SK-N-MC (cell line): ENCODE data around the gene ZNF791.
A peak's percentile ranks its signal among the peaks of the same experiment; 100 is the strongest.
"Not testable (repeated sequence)": the region's sequence is repeated elsewhere in the genome, so short reads cannot be mapped to it uniquely, and the experiment has no call there.

Experiments
- DNase-seq: peaks from one replicate; pipeline ENCODE4 v3.0.0-alpha.2; 2011; ENCODE audit warnings: low read depth, low spot score
- H3K27ac ChIP-seq: fragments of 200-600 bp; sonication (generic); 2 replicates; pipeline ENCODE4 v1.5.1; 2016; ENCODE audit warnings: mixed run types
- H3K36me3 ChIP-seq: fragments of 200-600 bp; sonication (generic); 2 replicates; pipeline ENCODE4 v1.6.1; 2017; ENCODE audit warnings: antibody characterized with exemption, low read length, mixed read lengths; ENCODE audit not compliant: insufficient read depth
- H3K4me3 ChIP-seq: fragments of 200-600 bp; sonication (generic); 2 replicates; pipeline ENCODE4 v1.5.1; 2016
- H3K9ac ChIP-seq: fragments of 200-600 bp; sonication (generic); 2 replicates; pipeline ENCODE4 v1.8.0; 2017; ENCODE audit warnings: mixed run types, mixed read lengths; ENCODE audit not compliant: insufficient read length
- H3K9me3 ChIP-seq: fragments of 200-600 bp; sonication (generic); 2 replicates; pipeline ENCODE4 v1.6.1; 2017; ENCODE audit warnings: low read depth, mild to moderate bottlenecking, antibody characterized with exemption, low read length, moderate library complexity, mixed read lengths
- EZH2 ChIP-seq: fragments of 200-600 bp; sonication (generic); IDR thresholded peaks from one replicate; pipeline ENCODE4 v1.6.1; 2017; ENCODE audit warnings: antibody characterized with exemption
- FOXP2 ChIP-seq: optimal IDR thresholded peaks from 2 replicates; pipeline ENCODE3; 2011; ENCODE audit warnings: mild to moderate bottlenecking, moderate library complexity; ENCODE audit not compliant: insufficient read depth; ENCODE audit errors: extremely low read length, control extremely low read depth
- POLR2AphosphoS5 ChIP-seq: IDR thresholded peaks from 2 replicates; pipeline ENCODE4 v1.6.1; 2012; ENCODE audit warnings: mild to moderate bottlenecking, low read depth, low read length, borderline replicate concordance

The ZNF791 gene

DNA sequence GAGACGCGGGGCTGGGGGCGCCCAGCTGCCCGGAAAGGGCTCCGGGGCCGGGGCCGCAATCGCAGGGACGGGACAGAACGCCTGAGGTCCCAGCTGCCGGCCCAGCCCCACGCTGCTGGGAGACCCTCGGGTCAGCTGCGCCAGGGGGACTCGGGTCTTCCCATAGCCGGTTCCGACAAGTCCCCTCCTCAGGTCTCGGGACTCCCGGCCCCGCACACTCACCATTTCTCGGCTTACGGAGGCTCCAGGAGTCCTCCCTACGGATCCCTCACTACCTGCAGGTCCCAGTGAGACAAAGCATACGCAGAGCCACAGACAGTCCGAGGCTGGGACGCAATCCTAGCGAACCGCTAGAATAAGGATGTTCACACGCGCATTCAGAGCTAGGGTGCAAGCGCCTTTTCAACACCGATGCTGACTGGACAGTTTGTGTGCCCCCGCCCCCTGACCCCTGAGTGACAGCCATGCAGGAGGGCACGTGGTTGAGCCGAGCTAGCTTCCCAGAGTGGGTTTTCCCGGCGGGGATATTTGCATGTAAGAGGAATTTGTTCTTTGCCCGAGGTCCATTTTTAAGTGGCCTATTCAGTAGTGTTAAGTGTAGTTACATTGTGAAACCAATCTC is 13.7 kb upstream of the ZNF791 start:
- H3K27ac ChIP-seq: no peak overlapping the region
- no peaks in the 10 kb centered on the region for H3K9me3 ChIP-seq
- H3K36me3 ChIP-seq: no peaks in the 10 kb centered on the region
- TF ChIP-seq POLR2AphosphoS5: no peak
- TF ChIP-seq EZH2: no peak
- no peak for TF ChIP-seq FOXP2
- no peak overlapping the region for H3K9ac ChIP-seq
- DNase-seq: no peak
- no peak overlapping the region for H3K4me3 ChIP-seq

DNA sequence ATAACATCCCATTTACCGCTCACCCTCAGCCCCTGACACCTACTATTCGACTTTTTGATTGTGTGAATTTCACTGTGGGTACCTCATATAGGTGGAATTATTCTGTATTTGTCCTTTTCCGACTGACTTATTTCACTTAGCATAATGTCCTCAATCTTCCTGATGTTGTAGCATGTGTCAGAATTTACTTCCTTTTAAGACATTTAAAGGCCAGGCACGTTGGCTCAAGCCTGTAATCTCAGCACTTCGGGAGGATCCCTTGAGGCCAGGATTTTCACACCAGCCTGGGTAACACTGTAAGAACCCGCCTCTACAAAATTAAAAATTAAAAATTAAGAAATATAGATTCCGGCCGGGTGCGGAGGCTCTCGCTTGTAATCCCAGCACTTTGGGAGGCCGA is 13.1 kb upstream of the ZNF791 start:
- H3K9ac ChIP-seq: no peak overlapping the region
- no peak for DNase-seq
- H3K4me3 ChIP-seq: no peak overlapping the region
- no peak overlapping the region for H3K27ac ChIP-seq
- TF ChIP-seq EZH2: no peak
- no peak for TF ChIP-seq POLR2AphosphoS5
- TF ChIP-seq FOXP2: no peak
- H3K36me3 ChIP-seq: no peaks in the 10 kb centered on the region
- no peaks in the 10 kb centered on the region for H3K9me3 ChIP-seq

DNA sequence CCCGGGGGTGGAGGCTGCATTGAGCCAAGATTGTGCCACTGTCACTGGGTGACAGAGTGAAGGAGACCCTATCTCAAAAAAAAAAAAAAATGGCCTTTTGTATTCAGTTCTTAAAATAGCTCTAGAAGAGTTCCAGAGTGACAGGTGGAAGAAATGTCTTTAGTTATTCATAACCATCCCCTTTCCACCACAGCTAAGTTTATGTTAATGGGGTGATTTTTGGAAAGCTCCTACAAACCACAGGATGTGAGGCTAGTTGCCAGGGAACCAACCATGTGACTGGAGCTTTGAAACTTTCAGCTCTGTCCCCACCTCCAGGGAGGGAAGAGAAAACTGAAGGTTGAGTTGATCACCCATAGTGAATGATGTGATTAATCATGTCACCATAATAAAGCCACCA is 7.0 kb upstream of the ZNF791 start:
- no peak for TF ChIP-seq FOXP2
- no peak for TF ChIP-seq EZH2
- TF ChIP-seq POLR2AphosphoS5: no peak

DNA sequence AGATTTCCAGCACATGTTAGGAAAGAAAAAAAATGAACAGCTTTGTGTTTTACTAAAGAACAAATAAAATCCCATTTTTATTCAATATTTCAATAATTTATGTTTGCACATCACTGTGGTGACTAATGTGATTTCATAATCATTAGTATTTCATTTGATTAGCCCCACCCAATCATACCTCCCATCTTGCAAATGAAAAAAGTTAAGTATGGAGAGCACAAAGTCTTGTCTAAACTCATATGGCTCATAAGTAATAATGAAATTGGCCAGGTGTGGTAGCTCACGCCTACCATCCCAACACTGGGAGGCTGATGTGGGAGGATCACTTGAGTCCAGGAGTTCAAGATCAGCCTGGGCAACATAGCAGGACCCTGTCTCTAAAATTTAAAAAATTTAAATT is 3.9 kb upstream of the ZNF791 start:
- Histone ChIP-seq H3K27ac (no peak overlapping the region), H3K4me3 (no peak overlapping the region), H3K36me3 (peaks cover 2% of the 10 kb centered on the region; the same call in 1 of the 2 replicates), H3K9ac (no peak overlapping the region), H3K9me3 (no peaks in the 10 kb centered on the region)
- no peak for DNase-seq
- TF ChIP-seq POLR2AphosphoS5: no peak

More for the DNA sequence above, 7.0 kb upstream of the ZNF791 start:
- Histone ChIP-seq H3K9ac (no peak overlapping the region), H3K9me3 (no peaks in the 10 kb centered on the region), H3K27ac (no peak overlapping the region), H3K4me3 (no peak overlapping the region), H3K36me3 (peaks cover 2% of the 10 kb centered on the region; the same call in 1 of the 2 replicates)
- DNase-seq: no peak

DNA sequence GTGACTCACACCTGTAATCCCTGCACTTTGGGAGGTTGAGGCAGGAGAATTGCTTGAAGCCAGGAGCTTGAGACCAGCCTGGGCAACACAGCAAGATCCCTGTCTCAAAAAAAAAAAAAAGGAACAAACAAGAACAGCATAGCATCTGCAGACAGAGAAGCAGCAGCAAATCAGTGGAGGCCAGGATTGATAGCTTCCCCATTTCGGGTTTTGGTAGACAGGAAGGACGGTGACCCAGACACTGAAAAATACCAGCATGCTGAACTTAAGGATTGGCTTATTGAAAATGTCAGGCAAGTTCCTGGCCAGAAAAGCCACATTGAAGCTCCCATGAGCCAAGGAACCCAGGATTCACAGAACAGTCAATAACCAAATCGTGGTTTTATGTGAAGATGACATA is 3.1 kb upstream of the ZNF791 start:
- no peak for TF ChIP-seq POLR2AphosphoS5
- no peak for TF ChIP-seq EZH2
- TF ChIP-seq FOXP2: no peak
- Histone ChIP-seq H3K9me3 (no peaks in the 10 kb centered on the region; the same call in 1 of the 2 replicates), H3K9ac (no peak overlapping the region), H3K27ac (no peak overlapping the region), H3K36me3 (peaks cover 5% of the 10 kb centered on the region), H3K4me3 (no peak overlapping the region)
- DNase-seq: no peak

DNA sequence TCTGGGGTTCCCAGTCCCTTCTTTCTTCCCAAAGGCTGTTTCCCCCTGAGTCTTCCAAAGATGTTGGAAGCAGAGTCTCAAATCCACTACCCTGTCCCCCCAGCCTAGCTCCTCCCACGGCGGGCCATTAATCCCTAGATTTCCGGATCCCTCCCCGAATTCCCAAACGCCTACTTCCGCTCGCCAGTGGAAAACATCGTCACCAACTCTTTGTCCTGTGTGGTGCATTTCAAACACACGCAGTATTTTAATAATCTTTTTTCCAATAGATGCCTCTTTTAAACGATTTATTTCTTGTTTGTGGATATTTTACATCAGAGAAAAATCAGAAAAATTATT is 610 bp downstream of the ZNF791 start:
- Histone ChIP-seq H3K9ac (peak overlapping the region; percentile 95), H3K36me3 (peaks cover 35% of the 10 kb centered on the region), H3K27ac (peak overlapping the region; percentile 87), H3K4me3 (peak overlapping the region; percentile 99), H3K9me3 (no peaks in the 10 kb centered on the region; the same call in 1 of the 2 replicates)
- TF ChIP-seq EZH2 (no peak), FOXP2 (no peak), POLR2AphosphoS5 (no peak)
- DNase-seq: peak; percentile 32

- Histone ChIP-seq H3K9me3 (peaks cover 15% of the 10 kb centered on the region), H3K27ac (no peak overlapping the region), H3K9ac (no peak overlapping the region), H3K36me3 (peaks cover 57% of the 10 kb centered on the region), H3K4me3 (no peak overlapping the region)
- no peak for TF ChIP-seq EZH2
- TF ChIP-seq POLR2AphosphoS5: no peak
- TF ChIP-seq FOXP2: no peak
- no peak for DNase-seq
Observed at GRCh38 chr19:12617646-12618045, 6.9 kb downstream of the ZNF791 start.

DNA sequence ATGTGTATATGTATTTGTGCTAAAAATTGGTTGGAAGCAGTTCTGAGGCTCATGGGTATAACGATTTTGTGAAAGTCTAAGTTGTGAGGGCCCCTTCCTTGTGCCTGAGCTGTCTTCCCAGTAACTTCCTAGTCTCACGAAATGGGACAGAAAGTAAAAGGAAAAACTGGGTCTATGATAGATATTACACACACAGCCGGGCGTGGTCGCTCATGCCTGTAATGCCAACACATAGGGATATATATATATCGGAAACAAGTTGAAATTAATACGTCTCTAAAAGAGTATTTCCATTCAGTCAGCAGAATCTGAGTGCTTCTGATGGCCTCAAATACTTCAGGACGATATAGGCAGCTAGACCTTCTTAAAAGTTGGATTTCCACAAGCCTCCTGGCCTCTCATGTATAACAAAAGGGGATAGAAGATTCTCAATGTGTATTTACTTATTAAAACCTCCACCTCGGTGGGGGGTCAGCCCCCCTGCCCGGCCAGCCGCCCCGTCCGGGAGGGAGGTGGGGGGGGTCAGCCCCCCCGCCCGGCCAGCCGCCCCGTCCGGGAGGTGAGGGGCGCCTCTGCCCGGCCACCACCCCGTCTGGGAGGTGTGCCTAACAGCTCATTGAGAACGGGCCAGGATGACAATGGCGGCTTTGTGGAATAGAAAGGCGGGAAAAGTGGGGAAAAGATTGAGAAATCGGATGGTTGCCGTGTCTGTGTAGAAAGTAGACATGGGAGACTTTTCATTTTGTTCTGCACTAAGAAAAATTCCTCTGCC is 10.7 kb downstream of the ZNF791 start:
- H3K27ac ChIP-seq, H3K9ac ChIP-seq, DNase-seq, H3K4me3 ChIP-seq: not testable (repeated sequence)
- H3K36me3 ChIP-seq: peaks cover 63% of the 10 kb centered on the region
- H3K9me3 ChIP-seq: peaks cover 15% of the 10 kb centered on the region
